Caki2 (cell line): Measurements from ENCODE around the gene PYGO2. TPM values are rescaled to one million over a fixed set of nuclear protein-coding genes. Genes with fewer than 3 reads are reported as not detected.

Experiments used
- DNase-seq: peaks from one replicate; pipeline ENCODE4 v3.0.0-alpha.2; 2015; ENCODE audit warnings: low read depth
- in situ Hi-C: cut with HindIII; loops from 2 replicates; pipeline ENCODE4 v1.10.0; 2016; ENCODE audit warnings: low sequenced_read_pairs, low pct_unique_long_range_greater_than_20kb, mixed read lengths
- total RNA-seq: library from RNA; depleted of rRNA; stranded (reverse); fragments of >200 nt; shearing (Covaris generic); gene quantifications from 2 replicates; pipeline ENCODE4 v1.2.3, GENCODE V29; 2014; ENCODE audit warnings: low replicate concordance

Gene PYGO2
- total RNA-seq, 1 experiment from 2014 or later, result 18.4 TPM

DNA sequence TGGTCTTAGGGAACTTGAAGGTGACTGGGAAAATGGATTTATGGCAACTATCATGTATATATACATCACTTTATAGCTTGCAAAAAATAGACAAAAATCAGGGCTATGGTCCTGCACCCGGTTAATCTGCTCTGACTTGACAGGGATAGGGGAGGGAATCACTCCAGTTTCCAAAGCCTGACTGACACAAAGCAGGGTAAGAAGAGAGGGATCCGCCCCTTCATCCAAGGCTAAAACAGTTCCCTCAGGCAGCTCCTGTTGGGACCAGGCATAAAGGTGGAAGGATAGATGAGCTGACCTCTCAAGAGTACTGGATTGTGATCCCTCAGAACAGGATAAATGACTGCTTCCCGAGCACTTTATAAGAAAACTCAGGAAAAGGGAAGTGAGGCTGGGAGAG is 7.0 kb downstream of the PYGO2 start:
- in situ Hi-C loops, result no loop called here
- DNase-seq, result no peak

DNA sequence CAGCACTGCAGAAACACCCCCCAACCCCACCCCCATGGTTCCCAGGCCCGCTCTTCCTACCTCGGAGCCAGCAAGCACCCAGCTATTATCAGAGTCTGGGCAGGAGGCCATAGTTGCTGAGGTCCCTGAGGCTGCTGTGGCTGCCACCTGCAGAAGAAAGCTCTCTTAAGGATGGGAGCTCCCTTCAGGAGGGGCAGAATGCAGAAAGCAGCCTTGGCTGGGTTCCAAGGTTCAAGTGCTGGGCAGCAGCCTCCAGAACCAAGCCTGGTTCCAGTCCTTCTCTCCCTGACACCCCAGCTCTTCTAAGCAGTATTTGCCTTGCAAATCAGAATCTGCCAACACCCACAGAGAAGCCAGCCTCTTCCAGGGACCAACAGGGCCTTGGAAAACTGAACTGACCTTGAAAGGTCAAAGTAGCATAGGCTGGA is 8.0 kb downstream of the PYGO2 start:
- no peak for DNase-seq
- in situ Hi-C loops, result no loop called here

GRCh38 chr1:154952664-154953063 is 8.9 kb downstream of the PYGO2 start:
- in situ Hi-C loops, result no loop called here
- no peak for DNase-seq

DNA sequence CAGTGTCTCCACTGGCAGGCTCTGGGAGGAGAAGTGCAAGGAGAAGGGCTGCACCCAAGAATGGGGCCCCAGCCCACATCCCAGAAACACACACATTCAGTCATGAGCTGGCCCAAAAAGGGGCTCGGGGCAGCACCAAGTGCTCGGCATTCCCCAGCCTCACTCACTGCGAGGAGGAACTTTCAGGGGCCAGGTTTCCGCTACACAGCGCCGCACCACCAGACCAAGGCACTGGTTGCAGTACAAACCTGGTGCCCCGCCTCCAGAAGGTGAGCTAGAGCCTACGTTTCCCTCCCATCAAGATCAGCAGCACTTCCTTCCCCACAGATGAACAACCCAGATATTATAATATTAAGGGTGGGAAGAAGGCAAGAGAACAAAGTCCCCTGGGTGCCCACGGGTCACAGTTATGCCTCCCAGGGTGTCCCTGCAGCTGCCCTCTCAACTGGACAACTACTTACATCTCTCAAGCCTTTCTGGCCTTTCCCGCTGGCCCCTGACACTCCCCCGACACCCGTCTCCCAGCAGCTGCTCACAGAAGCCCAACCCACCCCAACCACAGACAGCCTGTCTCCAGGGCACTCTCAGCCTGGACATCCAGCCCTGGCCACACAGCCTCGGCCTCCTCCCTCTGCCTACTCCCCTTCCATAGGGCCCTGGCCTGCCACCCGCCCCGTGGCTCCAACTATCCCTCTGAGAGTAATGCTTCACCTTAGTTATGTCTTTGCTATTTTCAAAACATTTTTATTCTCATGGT is 9.5 kb downstream of the PYGO2 start:
- in situ Hi-C loops, result no loop called here
- no peak for DNase-seq

- DNase-seq, result no peak
- in situ Hi-C loops, result no loop called here
Measured at GRCh38 chr1:154948079-154948478, 13.5 kb downstream of the PYGO2 start.

DNA sequence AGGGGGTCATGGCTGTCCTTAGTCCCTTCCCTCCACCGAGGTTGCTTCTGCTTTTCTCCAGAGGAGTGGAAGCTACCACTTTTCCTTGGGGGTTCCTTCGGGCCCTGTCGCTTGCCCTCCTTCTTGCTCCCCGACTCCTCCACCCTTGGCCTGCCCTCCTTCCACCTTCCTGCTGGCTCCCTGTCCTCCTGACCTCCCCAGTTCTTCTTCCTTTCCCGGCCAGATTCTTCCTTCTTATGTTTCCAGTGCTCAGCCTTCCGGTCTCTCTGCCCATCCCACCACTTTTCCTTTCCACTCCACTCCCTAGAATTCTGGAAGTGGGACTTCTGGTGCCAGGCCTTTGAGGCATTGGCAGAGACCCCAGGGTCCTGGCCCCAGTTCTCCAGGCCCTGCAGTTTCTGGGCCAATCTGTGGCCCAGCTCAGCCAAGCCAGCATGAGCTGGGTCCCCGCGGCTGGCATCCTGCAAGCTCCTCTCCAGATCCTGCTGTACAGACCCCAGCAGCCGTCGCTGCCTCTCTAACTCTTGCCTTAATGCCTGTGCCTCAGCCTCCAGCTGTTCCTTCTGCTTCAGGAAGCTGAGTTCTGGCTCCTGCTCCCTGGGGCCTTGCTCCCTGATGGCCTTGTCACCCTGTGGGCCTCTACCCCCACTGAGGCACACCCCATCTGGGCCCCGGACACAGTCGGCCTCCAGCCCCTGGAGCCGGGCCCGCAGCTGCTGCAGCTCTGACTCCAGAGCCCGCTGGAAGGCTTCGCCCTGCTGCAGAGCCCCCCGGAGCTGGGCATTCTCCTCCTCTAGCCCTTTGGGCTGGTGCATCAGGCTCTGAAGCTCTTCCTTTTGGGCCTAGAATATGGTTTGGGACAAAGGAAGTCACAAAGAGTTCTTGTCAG is 15.4 kb downstream of the PYGO2 start:
- in situ Hi-C loops, result no loop called here
- DNase-seq, result no peak

GRCh38 chr1:154945160-154945961 is 16.2 kb downstream of the PYGO2 start:
- in situ Hi-C loops, result no loop called here
- no peak for DNase-seq

DNA sequence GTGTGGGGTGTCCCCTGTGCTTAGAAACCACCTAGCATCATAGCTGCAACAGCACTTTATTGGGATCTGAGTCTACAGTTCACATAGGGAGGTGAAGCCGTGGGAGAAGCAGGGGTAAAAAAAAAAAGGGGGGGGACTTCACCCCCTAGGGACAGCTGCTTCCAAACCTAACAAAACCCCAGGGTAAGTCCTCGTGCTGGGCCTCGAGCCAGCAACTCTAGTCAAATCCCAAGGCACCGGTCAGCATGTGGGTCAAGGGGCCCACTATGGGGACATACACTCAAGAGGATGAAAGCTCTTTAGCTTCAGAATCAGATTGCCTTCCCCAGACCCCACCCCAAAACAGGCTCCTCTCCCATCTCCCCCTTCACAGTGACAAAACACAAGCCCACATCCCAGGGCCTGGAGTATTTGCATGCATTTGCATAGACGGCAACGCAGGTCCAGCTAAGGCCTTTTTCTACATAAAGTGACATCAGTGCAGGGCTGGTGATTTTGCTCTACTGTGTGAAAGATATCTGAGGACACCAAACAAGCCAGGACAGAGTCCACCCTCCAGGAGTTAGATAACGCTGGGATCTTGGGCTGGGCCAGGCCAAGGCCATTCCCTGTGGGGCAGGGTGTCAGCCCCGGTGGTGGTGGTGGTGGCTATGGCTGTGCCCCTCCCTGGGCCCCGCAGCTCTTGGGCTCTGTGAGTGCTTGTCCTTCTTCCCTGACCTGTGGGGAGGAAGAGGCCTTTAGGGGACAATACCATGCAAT is 17.0 kb downstream of the PYGO2 start:
- in situ Hi-C loops, result no loop called here

GRCh38 chr1:154943649-154944400 is 17.8 kb downstream of the PYGO2 start:
- in situ Hi-C loops, result no loop called here
- DNase-seq, result no peak

More for the DNA sequence above, 17.0 kb downstream of the PYGO2 start:
- DNase-seq, result no peak

DNA sequence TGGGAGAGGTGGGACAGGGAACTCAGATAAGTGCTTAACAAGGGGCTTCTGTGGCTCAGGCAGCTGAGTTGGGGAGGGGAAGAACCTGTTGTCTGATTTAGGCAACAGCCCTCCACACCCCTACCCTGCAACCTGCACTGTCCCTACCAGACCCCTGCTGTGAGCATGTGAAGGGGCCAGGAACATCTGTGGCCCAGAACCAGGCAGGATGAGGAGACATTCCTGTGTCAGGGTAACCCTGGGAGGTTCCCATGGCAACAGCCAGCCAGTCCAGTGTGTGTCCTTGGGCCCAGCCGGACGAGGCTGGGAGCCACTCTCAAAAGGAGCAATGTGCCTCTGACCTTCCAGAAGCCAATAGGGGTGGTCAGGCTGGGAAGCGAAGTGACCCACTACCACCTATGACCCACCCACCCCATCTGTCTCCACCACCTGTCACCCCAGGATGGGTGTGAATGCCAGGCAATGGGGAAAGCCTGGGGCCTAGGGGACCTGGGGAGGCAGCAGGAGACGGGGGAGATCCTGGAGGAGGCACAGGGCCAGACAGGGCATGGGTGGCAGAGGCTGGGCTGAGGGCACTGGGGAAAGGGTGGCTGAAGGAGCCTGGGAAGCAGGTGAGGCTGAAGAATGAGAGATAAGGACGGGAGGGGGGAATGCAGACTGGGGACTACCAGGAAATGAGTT is 20.1 kb downstream of the PYGO2 start:
- in situ Hi-C loops, result no loop called here

DNA sequence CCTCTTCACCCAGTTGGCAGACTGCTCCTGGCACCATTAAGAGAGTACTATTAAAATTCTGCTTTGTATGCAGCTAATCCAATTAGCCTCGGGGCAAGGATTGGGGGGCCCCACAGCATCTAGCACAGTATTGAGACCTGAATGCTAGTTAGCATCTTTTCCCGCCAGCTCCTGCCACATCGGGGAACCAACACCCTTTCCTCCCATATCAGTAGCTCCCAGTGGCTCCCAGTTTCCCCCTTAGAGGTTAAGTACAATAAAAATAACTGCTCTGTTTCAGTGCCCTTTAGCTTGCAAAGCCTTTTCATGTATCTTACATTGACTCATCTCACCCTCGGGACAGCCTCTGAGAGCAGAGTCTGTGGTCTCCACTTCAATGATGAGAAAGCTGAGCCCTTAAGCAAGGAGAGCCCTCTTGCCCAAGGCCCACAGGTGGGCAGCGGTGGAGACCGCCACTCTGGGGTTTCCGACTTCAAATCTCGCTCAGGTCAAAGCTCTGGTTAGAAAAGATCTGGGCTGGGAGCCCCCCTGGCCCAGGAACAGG is 20.9 kb downstream of the PYGO2 start:
- in situ Hi-C loops, result no loop called here
- DNase-seq, result no peak

More for the DNA sequence above, 20.1 kb downstream of the PYGO2 start:
- DNase-seq, result no peak

DNA sequence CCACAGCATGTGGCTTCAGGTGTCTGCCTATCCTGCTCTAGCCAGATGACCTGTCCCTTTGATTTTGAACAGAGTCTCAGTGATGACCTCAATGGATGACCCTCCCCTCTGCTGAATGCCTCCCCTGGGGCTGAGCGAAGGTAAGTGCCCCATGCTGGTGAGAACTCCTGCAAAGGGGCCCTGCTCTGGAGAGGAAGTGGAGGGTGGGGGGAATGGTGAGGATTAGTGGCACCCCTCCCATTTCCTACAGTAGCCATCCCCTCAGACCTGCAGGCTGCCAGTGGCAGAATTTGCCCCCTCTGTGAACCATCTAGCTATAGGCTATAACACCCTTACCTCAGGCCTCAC is 21.4 kb downstream of the PYGO2 start:
- DNase-seq, result no peak
- in situ Hi-C loops, result no loop called here

- in situ Hi-C loops, result no loop called here
- DNase-seq, result no peak
Measured at GRCh38 chr1:154938604-154939399, 22.8 kb downstream of the PYGO2 start.

- no peak for DNase-seq
- in situ Hi-C loops, result no loop called here
Measured at GRCh38 chr1:154937988-154938386, 23.6 kb downstream of the PYGO2 start.

DNA sequence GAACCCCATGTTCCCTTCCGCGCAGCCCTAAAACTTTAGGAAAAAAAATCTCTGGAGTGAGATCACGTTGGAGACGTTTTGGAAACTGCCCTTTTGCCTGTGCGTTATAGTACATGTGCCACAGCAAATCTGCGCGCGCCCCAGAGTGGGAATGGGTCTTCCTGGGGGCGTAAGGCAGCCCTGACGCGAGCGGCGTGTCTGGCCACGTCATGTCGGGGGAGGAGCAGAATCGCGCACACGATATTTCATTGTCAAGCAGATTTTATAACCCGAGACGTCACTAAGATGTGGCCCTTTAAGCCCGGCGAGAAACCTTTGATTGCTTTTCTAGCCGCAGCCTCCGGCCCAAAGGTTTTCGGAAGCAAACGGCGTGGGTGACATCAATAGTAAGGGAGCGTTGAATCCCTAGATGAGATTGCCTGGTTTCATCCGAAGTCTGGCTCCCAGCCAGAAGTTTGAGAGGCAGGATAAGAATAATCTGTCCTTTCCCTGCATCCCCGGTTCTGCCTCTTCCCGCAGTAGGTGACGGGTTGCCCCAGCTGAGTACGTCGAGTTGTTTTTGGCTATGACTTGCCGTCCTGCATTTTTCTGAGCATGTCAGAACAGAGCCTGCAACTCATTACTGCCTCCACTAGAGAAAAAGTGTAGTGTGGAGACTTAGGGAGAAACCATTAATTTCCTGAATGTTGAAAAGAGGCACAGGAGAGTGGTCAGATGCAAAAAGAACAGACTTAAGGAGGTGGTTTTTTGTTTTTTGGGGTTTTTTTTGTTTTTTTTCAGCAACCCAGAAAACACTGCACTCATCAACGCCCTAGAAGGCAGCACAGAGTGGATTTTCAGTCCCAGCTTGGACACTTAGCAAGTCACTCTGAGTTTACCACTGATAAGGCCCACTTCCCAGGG is 24.2 kb downstream of the PYGO2 start:
- DNase-seq, result peak; percentile 94
- in situ Hi-C loops, result no loop called here
